NCI-H748 (cell line): ENCODE results near the gene S100P.
"Not testable (repeated sequence)": the region's sequence is repeated elsewhere in the genome, so short reads cannot be mapped to it uniquely, and the experiment has no call there.

Experiments used
- DNase-seq: peaks from one replicate; lab custom pipeline; 2025; ENCODE audit not compliant: unreplicated experiment; lab: John Stamatoyannopoulos, UW

S100P gene

DNA sequence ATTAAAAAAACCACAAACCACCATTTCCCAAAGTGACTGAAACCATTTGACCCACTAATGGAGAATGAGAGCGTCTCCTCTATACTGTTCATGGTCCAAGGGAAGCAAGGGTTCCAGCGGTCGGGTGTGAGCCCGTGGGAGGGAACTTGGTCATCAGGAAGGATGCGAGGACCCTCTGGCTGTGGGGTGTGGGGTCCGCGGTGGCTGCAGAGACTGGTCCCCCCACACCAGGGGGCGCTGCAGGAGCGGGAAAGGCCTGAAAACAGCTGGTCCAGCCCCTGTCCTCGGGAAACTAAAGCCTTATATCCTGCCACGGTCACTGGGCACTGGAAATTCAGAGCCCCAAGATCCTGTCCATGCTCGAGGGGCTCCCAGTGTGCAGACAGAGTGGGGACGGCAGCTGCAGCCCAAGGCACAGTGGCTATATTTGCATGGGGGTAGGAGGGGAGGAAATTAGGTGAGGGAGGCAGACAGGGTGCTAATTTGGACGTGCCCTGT, 26.6 kb downstream of the S100P start:
- peak; percentile 66 for DNase-seq

DNA sequence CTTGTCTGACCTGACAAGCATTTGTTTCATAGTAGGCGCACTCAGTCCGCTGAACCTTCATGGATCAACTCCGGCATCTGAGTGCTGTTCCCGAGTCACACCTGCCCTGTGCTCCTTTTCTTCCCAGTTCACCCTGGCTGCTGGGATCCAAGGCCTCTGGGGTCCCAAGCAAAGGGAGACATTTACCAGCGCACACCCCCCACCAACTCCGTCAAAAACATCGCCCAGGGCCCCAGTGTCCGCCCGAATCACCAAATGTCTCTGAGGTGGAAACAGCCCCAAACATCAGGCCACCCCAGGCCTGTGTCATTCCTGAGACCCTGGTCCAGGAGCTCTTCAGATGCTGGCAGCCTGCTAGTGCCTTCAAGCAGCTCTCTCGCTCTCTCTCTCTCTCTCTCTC, 27.4 kb downstream of the S100P start:
- DNase-seq = no peak

DNA sequence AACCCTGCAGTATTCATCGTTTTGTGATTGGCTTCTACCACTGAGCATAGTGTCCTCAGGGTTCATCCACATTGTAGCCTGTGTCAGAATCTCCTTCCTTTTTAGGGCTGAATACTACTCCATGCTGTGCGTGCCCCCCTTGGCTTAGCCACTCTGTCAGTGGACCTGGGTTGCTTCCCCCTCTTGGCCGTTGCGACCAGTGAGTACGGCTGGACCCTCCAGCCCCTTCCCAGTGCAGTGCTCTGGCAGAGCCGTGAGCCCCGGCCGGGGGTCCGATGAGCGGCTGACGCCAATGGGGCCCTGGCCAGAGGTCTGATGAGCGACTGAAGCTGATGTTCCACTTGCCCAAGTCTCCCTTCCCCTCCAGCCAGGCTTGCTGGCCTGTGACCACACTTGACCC, 29.2 kb downstream of the S100P start:
- DNase-seq = no peak

DNA sequence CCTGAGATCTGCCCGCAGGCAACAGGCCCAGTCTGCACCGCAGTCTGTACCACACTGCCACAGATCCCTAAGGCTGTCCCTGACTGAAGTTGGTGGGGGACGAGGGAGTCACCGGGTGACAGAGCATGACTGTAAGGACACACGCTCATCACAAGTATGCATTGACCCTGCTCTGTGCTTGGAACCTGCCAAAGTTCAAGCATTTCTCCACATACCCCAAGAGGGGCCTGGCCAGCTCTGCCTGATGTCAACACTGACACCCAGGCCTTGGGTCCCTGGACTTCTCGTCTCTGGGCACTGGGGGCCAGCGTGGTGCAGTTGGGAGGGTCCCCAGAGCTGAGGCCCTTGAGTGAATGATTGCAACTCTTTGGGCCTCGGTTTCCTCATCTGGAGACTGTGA, 30.2 kb downstream of the S100P start:
- DNase-seq = no peak

DNA sequence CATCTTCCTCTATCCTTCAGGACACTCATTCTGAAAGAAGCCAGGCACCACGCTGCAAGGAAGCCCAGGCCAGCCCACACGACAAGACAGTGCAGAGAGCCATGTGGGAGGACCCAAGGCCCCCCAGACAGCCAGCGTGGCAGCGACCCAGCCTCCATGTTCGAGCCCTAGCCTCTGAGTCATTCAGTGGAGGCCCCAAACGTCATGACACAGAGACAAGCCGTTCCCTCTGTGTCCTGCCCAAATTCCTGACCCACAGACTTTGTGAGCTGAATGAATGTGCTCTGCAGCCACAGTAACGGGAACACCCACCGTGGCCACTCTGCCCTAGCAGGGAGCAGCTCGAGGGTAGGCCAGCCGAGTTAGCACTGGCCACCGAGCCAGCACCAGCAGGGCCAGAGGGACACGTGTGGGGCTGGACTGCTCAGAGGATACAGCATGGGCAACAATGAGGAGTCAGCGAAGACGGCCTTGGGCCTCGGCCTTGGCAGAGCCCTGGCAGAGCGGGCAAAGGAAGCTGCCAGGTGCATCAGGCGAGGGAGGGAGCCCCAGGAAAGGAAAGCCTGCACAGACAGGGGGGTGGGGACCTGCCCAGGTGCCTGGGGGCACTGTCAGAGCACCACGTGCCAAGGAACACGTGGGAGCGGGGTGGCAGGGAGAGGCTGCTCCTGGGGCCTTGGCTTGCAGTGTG, 30.9 kb downstream of the S100P start:
- DNase-seq = no peak

DNA sequence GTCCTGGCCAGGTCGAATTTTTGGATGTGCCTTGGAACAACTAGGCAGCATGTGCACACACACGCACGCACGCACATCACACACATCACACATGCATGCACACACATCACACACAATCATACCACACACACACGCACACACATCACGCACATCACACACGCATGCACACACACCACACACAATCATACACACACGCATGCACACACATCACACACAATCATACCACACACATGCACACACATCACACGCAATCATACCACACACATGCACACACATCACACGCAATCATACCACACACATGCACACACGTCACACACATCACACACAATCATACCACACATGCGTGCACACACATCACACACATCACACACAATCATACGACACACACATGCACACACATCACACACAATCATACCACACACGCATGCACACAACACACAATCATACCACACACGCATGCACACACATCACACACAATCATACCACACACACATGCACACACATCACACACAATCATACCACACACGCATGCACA, 31.8 kb downstream of the S100P start:
- not testable (repeated sequence) for DNase-seq

DNA sequence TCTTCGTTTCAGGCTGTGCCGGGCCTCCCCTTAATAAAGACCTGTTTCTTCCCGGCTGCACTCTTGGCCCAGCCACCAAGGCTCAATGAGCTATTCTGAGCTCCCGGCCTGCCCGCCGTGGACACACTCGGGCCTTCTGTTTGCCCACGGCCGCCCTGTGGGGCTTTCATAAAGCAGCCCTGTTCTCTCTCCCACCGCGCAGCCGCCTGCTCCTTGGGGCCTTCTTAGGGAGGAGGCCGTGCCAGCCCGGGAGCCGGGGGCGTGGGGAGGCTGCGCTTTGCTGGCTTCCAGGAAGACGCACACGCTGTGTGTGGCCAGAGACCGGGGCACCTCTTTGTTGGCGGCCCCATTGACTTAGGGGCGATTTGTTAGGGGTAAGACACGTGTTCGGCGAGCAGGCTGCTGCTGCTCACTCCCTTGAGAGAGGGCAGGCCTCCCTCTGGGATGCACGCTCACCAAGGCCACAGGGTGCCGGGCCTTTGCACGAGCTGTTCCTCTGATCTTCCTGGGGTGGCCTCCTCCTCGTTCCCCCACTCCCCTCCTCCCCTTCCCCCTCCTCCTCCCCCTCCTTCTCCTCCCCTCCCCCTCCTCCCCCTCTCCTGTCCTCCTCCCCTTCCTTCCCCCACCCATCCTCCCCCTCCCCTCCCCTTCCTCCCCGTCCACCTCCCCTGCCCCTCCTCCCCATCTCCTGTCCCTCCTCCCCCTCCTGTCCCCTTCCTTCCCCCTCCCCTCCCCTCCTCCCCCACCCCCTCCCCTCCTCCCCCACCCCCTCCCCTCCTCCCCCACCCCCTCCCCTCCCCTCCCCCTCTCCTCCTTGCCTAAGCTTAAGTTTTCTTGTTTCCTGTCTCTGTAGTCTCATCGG, 33.6 kb downstream of the S100P start:
- DNase-seq = no peak

DNA sequence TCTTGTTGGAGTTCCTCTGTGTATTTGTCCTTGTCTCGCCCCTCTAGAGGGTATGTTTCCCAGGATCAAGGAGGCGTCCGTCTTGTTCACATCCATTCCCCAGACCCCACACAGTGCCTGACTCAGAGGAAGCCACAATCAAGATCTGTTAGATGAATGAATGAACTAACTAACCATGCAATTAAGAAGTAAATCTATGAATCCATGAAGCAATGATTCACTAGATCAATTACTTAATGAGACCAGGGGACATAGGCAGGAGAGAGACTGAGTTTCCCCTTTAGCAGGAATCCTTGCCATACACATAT, 34.2 kb downstream of the S100P start:
- no peak for DNase-seq

DNA sequence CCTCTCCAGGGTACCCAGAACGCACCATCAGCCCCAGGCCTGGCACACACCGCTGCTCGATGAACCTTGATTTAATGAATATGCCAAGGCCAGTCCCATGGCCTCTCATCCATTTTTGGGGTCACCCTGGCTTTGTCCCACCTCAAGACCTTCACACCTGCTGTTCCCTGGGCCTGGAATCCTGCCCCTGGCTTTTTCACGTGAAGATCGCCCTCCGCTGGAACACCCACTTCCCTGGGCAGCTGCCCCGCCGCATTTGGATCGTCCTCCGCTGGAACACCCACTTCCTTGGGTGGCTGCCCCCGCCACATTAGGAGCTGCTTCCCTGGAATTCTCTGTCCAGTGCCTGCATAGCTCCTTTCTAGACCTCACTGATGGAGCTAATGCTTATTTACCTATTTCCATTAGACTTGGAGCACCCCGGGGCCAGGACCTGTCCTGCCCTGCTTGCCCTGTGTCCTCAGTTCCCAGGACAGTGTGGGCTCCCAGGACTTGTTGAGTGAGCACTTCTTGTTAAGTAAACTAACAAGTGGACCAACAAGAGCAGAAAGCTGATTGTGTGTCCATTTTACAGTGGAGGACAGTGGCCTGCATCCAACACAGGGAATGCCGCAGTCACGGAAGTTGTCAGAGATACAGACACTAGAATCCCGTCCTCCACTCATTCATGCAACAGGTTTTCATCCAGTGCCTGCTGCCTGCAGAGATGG, 34.8 kb downstream of the S100P start:
- no peak for DNase-seq

DNA sequence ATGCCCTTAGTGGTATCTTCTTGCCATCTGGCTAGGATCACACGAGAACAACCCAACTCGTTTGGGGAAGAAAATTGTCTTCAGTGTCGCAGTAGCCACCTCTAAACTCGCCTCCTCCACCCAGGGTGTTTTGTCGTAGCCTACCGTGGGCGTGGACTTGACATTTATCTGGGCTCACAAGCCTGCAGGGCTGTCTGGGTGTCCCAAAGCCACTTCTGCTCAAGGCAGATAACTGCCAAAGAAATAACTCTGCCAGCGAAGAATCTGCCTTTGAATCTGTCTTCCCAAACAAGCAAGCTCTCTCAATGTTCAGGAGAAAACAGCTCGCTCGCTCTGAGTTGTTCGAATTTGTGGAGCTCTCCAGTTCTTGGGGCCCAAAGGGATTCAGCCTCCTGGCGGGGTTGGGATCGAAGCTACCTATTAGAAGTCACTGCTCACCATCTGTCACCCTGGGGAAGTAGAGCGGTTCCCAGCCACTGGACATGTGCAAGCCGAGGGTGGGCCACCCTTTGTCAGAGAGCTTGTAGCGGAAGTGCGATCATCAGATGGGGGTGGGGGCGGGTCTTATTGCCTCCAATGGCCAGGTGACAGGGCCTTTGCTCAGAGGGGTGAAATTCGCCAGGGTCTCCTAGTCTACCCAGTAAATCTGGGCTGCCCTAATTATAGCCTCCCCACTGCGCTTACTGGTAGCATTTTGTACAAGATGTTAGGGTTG, 37.1 kb downstream of the S100P start:
- DNase-seq = no peak

DNA sequence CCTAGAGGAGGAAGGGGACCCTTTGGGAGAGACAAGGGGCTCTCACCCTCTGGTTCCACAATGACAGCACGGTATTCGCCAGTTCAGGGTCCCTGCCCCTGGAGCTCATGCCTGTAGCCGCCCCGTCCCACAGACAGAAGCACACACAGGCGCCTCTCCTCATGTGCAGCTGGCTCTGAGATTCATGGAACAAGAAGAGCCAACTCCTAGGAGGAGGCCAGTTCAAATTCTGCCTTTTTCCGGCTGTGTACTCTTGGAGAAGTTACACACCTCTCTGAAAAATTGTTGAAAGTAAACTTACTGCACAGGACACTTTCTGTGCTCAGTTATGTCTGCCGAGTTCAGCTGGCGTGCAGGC, 37.6 kb downstream of the S100P start:
- DNase-seq = no peak

DNA sequence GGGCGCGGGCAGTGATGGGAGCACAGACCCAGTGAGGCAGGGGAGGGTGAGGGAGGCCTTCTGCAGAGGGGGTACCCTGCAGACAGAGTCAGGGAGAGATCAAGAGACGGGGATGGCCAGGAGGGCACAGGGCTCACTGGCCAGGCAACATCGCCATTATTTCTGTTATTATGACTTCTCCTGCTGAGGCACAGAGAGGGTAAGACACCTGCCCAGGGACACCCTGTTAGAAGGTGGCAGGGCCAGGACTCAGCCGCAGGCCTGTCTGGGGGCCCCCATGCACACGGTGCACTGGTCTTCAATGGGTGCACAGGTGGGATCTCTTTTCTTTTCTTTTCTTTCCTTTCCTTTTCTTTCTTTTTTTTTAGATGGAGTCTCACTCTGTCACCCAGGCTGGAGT, 38.1 kb downstream of the S100P start:
- DNase-seq = no peak

DNA sequence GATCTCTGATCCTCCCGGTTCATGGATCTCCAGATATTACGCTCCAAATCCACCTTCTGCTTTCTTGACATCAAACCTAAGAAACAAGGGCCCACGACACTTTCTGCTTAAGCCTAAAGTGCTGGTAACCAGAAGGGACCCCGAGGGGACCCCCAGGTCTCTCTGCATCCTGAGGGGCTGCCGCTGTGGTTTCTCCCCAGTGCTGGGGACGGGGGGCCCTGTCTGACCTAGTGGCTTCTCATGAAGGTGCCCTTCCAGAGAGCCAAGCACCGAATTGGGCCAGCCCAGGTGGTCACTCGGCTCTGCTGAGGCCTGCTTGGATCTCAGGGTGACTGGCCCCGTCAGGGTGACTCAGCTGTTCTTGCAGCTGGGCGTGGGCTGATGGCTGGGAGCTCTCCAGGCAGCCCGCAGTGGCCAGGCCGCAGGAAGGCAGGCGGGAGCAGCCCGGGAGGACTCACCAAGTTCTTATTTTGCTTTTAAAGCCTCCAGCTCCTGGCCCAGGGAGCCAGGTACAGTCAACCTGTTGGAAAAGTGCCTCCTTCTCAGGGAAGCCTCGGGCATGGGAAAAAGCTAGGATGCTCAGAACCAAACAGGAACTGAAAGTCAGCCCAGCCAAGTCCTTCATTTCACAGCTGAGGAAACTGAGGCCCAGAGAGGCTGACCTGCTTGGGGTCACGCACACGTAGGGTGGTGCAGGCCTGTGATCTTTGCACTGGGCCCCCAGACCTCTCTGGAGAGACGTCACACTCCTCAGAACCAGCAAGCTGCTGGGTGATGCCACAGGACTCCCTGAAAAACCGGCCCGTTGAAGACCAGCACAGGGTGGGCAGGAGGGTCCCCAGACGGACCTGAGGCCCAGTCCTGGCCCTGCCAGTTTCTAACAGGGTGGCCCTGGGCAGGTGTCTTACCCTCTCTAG, 39.0 kb downstream of the S100P start:
- DNase-seq = no peak

DNA sequence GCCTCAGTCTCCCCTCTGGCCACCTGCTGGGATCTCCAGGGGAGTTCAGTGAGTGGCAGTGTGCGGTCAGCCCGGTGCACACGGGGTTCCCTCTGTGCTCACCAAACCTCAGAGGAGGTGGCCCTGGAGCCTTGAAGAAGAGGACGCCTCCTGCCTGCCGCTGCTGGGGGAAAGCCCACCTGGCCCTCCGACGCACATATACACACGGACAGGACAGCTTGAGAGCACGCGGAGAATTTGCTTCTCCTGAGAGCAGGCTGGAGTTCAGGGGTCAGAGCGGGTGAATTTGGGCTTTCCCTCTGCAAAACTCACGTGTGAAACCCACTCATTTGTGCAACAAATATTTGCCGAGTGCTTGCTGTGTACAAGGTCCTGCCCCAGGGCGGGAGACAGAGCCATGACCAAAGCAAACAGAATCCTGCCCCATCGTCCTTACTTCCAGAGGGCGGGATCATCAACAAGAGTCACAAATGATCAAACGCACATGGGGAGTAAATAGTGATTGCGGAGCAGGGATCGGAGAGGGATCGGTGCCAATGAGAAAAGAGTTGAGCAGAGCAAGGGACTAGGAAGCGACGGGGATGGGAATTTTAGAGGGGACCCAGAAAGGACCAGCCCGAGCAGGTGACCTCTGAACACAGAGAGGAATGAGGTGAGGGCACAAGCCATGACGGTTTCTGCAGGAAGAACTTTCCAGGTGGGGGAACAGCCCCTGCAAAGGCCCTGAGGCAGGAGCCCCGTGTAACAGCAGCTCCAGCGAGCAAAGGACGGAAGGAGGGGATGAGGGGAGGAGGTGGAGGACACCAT, 39.9 kb downstream of the S100P start:
- no peak for DNase-seq

DNA sequence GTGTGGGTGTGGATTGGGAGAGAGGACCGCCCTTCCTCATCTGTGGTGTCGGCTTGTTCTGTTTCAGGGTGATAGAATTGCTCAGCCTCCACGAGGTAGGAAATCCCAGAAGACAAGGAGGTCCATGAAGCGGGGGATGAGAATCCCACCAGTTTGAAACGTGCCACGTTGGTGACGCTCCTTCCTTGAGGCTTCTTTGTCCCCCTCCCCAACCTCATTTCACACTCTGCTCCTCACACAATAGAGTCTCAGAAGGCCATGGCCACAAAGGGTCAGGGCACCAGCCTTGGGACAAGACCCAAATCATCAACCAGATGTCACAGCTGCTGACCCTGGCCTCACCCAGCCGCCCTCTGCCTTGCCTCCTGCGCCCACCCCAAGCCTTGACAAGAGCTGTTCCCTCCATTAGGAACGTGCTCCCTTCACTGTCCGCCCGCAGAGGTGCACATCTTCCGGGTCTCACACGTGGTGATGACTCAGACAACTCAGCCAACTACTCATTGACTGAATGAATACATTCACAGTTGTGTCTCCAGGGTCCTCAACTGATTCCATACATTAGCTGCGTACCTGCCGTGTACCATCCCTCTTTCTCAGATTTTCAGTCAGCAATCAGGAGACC, 40.6 kb downstream of the S100P start:
- DNase-seq = no peak

DNA sequence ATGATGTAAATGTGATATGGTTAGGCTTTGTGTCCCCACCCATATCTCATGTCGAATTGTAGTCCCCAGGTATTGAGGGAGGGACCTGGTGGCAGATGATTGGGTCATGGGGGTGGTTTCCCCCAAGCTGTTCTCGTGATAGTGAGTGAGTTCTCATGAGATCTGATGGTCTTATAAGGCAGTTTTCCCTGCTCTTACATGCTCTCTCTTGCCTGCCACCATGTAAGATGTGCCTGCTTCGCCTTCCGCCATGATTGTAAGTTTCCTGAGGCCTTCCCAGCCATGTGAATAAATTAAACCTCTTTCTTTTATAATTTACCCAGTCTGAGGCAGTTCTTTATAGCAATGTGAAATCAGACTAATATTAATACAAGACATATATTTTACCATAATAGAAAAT, 46.2 kb downstream of the S100P start:
- DNase-seq = no peak

DNA sequence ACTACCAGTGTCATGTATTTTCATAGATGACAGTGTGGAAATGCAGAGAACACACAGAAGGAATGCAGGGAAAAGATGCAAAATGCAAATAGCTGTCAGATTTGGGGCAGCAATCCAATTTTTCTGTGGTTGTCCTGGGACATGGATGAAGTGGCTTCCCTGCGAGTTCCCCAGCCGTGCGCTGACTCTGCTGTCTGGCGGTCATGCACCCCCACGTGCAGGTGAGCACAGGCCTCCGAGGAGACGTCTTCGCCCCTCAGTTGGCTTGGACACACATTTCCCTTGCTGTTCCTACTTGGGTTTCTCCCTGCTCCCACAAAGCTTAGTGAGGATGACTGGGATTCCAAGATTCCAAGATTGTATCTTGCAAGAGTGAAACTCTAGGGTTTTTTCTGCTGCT, 46.7 kb downstream of the S100P start:
- no peak for DNase-seq

DNA sequence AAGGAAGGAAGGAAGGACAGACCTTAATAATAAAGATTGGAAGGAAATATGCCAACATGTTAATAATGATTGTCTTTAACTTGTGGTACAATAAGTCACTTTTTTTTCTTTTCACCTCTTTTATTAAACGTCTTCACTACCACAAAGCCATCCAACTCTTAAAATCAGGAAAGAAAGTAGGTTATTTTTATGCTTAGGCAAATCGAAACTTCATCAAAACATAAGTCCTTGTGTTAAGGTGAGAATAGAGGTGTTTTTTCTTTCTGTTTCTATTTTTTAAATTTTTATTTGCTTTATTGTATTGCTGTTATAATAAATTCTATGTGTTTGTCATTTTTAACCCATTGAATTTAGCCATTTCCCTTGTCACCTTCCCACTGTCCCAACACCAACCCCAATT, 48.8 kb downstream of the S100P start:
- no peak for DNase-seq

DNA sequence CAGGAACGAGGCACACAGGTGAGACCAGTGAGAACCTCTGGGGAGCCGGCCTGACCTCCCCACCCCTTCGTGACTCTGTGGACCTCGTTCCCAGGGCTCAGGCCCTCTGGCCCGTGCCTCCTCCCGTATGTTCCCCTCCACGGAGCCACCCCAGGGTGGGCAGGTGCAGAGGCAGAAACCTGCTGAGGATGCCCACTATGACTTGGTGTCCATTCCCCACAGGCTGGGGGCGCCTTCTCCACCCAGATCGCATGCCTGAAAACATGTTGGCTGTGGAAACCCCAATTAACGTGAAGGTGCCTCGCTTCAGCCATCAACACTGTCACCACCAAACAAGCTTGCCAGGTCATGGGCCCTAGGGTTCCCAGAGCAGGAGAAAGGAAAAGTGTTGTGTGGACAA, 49.3 kb downstream of the S100P start:
- DNase-seq = no peak
